PC-3 (cell line): ENCODE measurements around the gene KRTAP10-11. TPM values are rescaled to one million over a fixed set of nuclear protein-coding genes. Genes with fewer than 3 reads are reported as not detected.
"Not testable (repeated sequence)": the region's sequence is repeated elsewhere in the genome, so short reads cannot be mapped to it uniquely, and the experiment has no call there.

ENCODE experiments used
- ATAC-seq: fragments of 200-7000 bp; cut with Tn5 transposase; 2 replicates; pipeline ENCODE4 v1.9.1; 2020; ENCODE audit warnings: mild to moderate bottlenecking, moderate library complexity
- BruUV-seq: library from RNA; stranded (reverse); fragments of 400-500 nt; replicated peaks from 2 replicates; lab custom pipeline; 2021; lab: Mats Ljungman, UMichigan
- CTCF ChIA-PET: fragments of 300-600 bp; sonication (Branson Sonifier 250); formaldehyde crosslinking; loops from one replicate; lab custom pipeline; 2022; ENCODE audit warnings: antibody characterized with exemption; lab: Charles Lee
- POLR2A ChIA-PET: fragments of 300-600 bp; sonication (Branson Sonifier 250); formaldehyde crosslinking; loops from one replicate; lab custom pipeline; 2022; ENCODE audit warnings: antibody characterized with exemption; ENCODE audit not compliant: unreplicated experiment; lab: Charles Lee
- DNase-seq: peaks from one replicate; pipeline ENCODE4 v3.0.0-alpha.2; 2015
- H2AFZ ChIP-seq: fragments of 300-600 bp; sonication (generic); 2 replicates; pipeline ENCODE4 v1.6.0; 2016; ENCODE audit warnings: antibody characterized with exemption, low read length
- H3F3A ChIP-seq: fragments of 300-600 bp; sonication (generic); one replicate; pipeline ENCODE4 v1.6.0; 2017; ENCODE audit warnings: antibody characterized with exemption, low read length, control low read depth, mild to moderate bottlenecking; ENCODE audit not compliant: unreplicated experiment
- H3K27ac ChIP-seq: fragments of 300-600 bp; sonication (generic); 2 replicates; pipeline ENCODE4 v1.5.1; 2016; ENCODE audit warnings: mild to moderate bottlenecking, low read length
- H3K27me3 ChIP-seq: fragments of 300-600 bp; sonication (generic); 2 replicates; pipeline ENCODE4 v1.6.1; 2016; ENCODE audit warnings: low read length, mixed read lengths
- H3K36me3 ChIP-seq: fragments of 300-600 bp; sonication (generic); 2 replicates; pipeline ENCODE4 v1.6.1; 2016; ENCODE audit warnings: low read depth, mixed run types, low read length, mixed read lengths
- H3K4me1 ChIP-seq: fragments of 300-600 bp; sonication (generic); 2 replicates; pipeline ENCODE4 v1.5.1; 2016; ENCODE audit warnings: low read length; ENCODE audit not compliant: insufficient read depth
- H3K4me2 ChIP-seq: fragments of 300-600 bp; sonication (generic); 2 replicates; pipeline ENCODE4 v1.6.0; 2016; ENCODE audit warnings: low read length
- H3K4me3 ChIP-seq: fragments of 300-600 bp; sonication (generic); 2 replicates; pipeline ENCODE4 v1.5.1; 2016; ENCODE audit warnings: mild to moderate bottlenecking, low read length, mixed read lengths
- H3K79me2 ChIP-seq: fragments of 300-600 bp; sonication (generic); 2 replicates; pipeline ENCODE4 v1.6.1; 2017; ENCODE audit warnings: low read length, mixed read lengths
- H3K9ac ChIP-seq: fragments of 300-600 bp; sonication (generic); 2 replicates; pipeline ENCODE4 v1.6.0; 2016; ENCODE audit warnings: mild to moderate bottlenecking, low read length
- H3K9me2 ChIP-seq: fragments of 300-600 bp; sonication (generic); replicated peaks from 2 replicates; pipeline ENCODE4 v1.6.1; 2016; ENCODE audit warnings: mixed run types, low read length, mixed read lengths
- H3K9me3 ChIP-seq: fragments of 300-600 bp; sonication (generic); 2 replicates; pipeline ENCODE4 v1.6.1; 2016; ENCODE audit warnings: low read length, mixed read lengths
- H4K20me1 ChIP-seq: fragments of 300-600 bp; sonication (generic); 2 replicates; pipeline ENCODE4 v1.6.1; 2016; ENCODE audit warnings: low read length, mixed read lengths
- CTCF ChIP-seq: fragments of 300-600 bp; sonication (generic); conservative IDR thresholded peaks from 2 replicates; pipeline ENCODE4 v1.5.1; 2017; ENCODE audit warnings: antibody characterized with exemption, low read depth, mild to moderate bottlenecking, low read length
- EZH2 ChIP-seq: fragments of 300-600 bp; sonication (generic); IDR thresholded peaks from one replicate; pipeline ENCODE4 v1.6.1; 2017; ENCODE audit warnings: antibody characterized with exemption, mild to moderate bottlenecking, low read length; ENCODE audit not compliant: unreplicated experiment
- EZH2phosphoT487 ChIP-seq: fragments of 300-600 bp; sonication (generic); IDR thresholded peaks from 2 replicates; pipeline ENCODE4 v1.6.1; 2018; ENCODE audit warnings: mild to moderate bottlenecking, antibody characterized with exemption, low read length, borderline replicate concordance
- intact Hi-C: fragments of 100-400 bp; cut with micrococcal nuclease; formaldehyde crosslinking; loops from 2 replicates; pipeline ENCODE4 v1.9.0; 2023
- total RNA-seq: library from RNA; depleted of rRNA; stranded (reverse); fragments of >200 nt; gene quantifications from 2 replicates; pipeline ENCODE4 v1.2.3, GENCODE V29; 2014

KRTAP10-11 gene
- total RNA-seq, 1 experiment from 2014 or later: not detected

GRCh38 chr21:44601091-44601490 is 45.1 kb upstream of the KRTAP10-11 start:
- BruUV-seq, H2AFZ ChIP-seq, H3K4me1 ChIP-seq, H3K9me2 ChIP-seq, H4K20me1 ChIP-seq, H3F3A ChIP-seq, POLR2A ChIA-PET, H3K4me3 ChIP-seq, H3K9ac ChIP-seq, H3K4me2 ChIP-seq, H3K27ac ChIP-seq, intact Hi-C loops, H3K36me3 ChIP-seq, H3K9me3 ChIP-seq, DNase-seq, ATAC-seq, H3K79me2 ChIP-seq, H3K27me3 ChIP-seq: not testable (repeated sequence)
- CTCF ChIA-PET: interaction anchor here (0.7 kb wide), 1 partner anchor 192 kb away, joined by 4 read pairs; no protein-coding TSS in a partner anchor

GRCh38 chr21:44601596-44602462 is 44.4 kb upstream of the KRTAP10-11 start:
- H3K79me2 ChIP-seq: no peaks in the 10 kb centered on the region
- no peaks in the 10 kb centered on the region for H3F3A ChIP-seq
- no peak overlapping the region for H2AFZ ChIP-seq
- H3K36me3 ChIP-seq: no peaks in the 10 kb centered on the region
- H3K27me3 ChIP-seq: no peaks in the 10 kb centered on the region
- intact Hi-C loops: no loop called here
- H3K4me2 ChIP-seq: no peak overlapping the region
- H3K9me2 ChIP-seq: no peaks in the 10 kb centered on the region
- no peaks in the 10 kb centered on the region for H3K9me3 ChIP-seq
- ChIA-PET CTCF (no interaction called here), POLR2A (no interaction called here)
- no peak overlapping the region for H3K9ac ChIP-seq
- H4K20me1 ChIP-seq: no peaks in the 10 kb centered on the region
- BruUV-seq: no TSS peak
- TF ChIP-seq EZH2 (no peak), EZH2phosphoT487 (no peak), CTCF (no peak)
- no peak overlapping the region for H3K4me3 ChIP-seq
- no peak for DNase-seq
- no peak for ATAC-seq
- H3K4me1 ChIP-seq: peaks cover under 1% of the 10 kb centered on the region
- no peak overlapping the region for H3K27ac ChIP-seq

GRCh38 chr21:44602463-44602850 is 43.8 kb upstream of the KRTAP10-11 start:
- TF ChIP-seq EZH2phosphoT487: no peak
- no peak for TF ChIP-seq CTCF
- no peak for TF ChIP-seq EZH2
- H4K20me1 ChIP-seq: no peaks in the 10 kb centered on the region
- H3K9me2 ChIP-seq: no peaks in the 10 kb centered on the region
- ATAC-seq (no peak), DNase-seq (no peak)
- ChIA-PET POLR2A (no interaction called here), CTCF (no interaction called here)
- no TSS peak for BruUV-seq
- H3K36me3 ChIP-seq: no peaks in the 10 kb centered on the region
- intact Hi-C loops: no loop called here
- H3K4me2 ChIP-seq: no peak overlapping the region
- no peaks in the 10 kb centered on the region for H3K9me3 ChIP-seq
- no peaks in the 10 kb centered on the region for H3K79me2 ChIP-seq
- H2AFZ ChIP-seq: no peak overlapping the region
- H3K27ac ChIP-seq: no peak overlapping the region
- H3F3A ChIP-seq: no peaks in the 10 kb centered on the region
- no peak overlapping the region for H3K4me3 ChIP-seq
- no peaks in the 10 kb centered on the region for H3K27me3 ChIP-seq
- no peak overlapping the region for H3K9ac ChIP-seq
- no peaks in the 10 kb centered on the region for H3K4me1 ChIP-seq
